GM19397 (cell line): ENCODE measurements around the gene PIGC.

ENCODE experiments used
- ATAC-seq: cut with Tn5 transposase; IDR thresholded peaks from one replicate; pipeline ENCODE4 v1.9.1; 2021; ENCODE audit warnings: mild to moderate bottlenecking, moderate library complexity; ENCODE audit not compliant: unreplicated experiment

The PIGC gene

GRCh38 chr1:172431721-172432192 lies 12.1 kb downstream of the PIGC start:
- ATAC-seq = no peak

GRCh38 chr1:172431204-172431603 lies 12.7 kb downstream of the PIGC start:
- ATAC-seq = no peak

GRCh38 chr1:172430128-172430454 lies 13.8 kb downstream of the PIGC start:
- no peak for ATAC-seq

- no peak for ATAC-seq
Observed at GRCh38 chr1:172429331-172430127, 14.3 kb downstream of the PIGC start.

- ATAC-seq = no peak
Observed at GRCh38 chr1:172427191-172427590, 16.7 kb downstream of the PIGC start.

- no peak for ATAC-seq
Observed at GRCh38 chr1:172425339-172425738, 18.5 kb downstream of the PIGC start.

- no peak for ATAC-seq
Observed at GRCh38 chr1:172423336-172423735, 20.5 kb downstream of the PIGC start.

GRCh38 chr1:172421974-172422604 lies 21.8 kb downstream of the PIGC start:
- ATAC-seq = no peak

GRCh38 chr1:172420385-172420784 lies 23.5 kb downstream of the PIGC start, which contains the start of gene C1orf105:
C1orf105 (plus strand) TSS chr1:172420685; CDS start chr1:172420886, 201 bp downstream.
- no peak for ATAC-seq

GRCh38 chr1:172417557-172417956 lies 26.3 kb downstream of the PIGC start:
- ATAC-seq = no peak

- ATAC-seq = no peak
Observed at GRCh38 chr1:172416496-172417035, 27.3 kb downstream of the PIGC start.

- no peak for ATAC-seq
Observed at GRCh38 chr1:172414331-172414730, 29.5 kb downstream of the PIGC start.

GRCh38 chr1:172411791-172412338 lies 32.0 kb downstream of the PIGC start:
- no peak for ATAC-seq

- no peak for ATAC-seq
Observed at GRCh38 chr1:172410027-172410426, 33.8 kb downstream of the PIGC start.

- no peak for ATAC-seq
Observed at GRCh38 chr1:172408958-172409357, 34.9 kb downstream of the PIGC start.

- ATAC-seq = no peak
Observed at GRCh38 chr1:172406968-172407367, 36.9 kb downstream of the PIGC start.

GRCh38 chr1:172405912-172406311 lies 38.0 kb downstream of the PIGC start:
- ATAC-seq = no peak

- ATAC-seq = no peak
Observed at GRCh38 chr1:172404121-172404520, 39.7 kb downstream of the PIGC start.

- no peak for ATAC-seq
Observed at GRCh38 chr1:172402878-172403569, 40.8 kb downstream of the PIGC start.

GRCh38 chr1:172401892-172402291 lies 42.0 kb downstream of the PIGC start:
- ATAC-seq = no peak

GRCh38 chr1:172401477-172401876 lies 42.4 kb downstream of the PIGC start:
- ATAC-seq = no peak
